ENCODE results near the gene DHDDS.
A peak's percentile ranks its signal among the peaks of the same experiment; 100 is the strongest.
"Not testable (repeated sequence)": the region's sequence is repeated elsewhere in the genome, so short reads cannot be mapped to it uniquely, and the experiment has no call there.

The DHDDS gene, protein sequence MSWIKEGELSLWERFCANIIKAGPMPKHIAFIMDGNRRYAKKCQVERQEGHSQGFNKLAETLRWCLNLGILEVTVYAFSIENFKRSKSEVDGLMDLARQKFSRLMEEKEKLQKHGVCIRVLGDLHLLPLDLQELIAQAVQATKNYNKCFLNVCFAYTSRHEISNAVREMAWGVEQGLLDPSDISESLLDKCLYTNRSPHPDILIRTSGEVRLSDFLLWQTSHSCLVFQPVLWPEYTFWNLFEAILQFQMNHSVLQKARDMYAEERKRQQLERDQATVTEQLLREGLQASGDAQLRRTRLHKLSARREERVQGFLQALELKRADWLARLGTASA

GRCh38 chr1:26431979-26432695 is at the start of gene DHDDS:
Gene DHDDS, plus strand, starts transcription at chr1:26432321. Its CDS starts 625 bp downstream, at chr1:26432946.
- peak; percentile 96 for DNase-seq

- DNase-seq = no peak
Measured at GRCh38 chr1:26384076-26384475, 48.0 kb upstream of the DHDDS start.

GRCh38 chr1:26385063-26385462 is 47.1 kb upstream of the DHDDS start:
- DNase-seq = not testable (repeated sequence)

DNA sequence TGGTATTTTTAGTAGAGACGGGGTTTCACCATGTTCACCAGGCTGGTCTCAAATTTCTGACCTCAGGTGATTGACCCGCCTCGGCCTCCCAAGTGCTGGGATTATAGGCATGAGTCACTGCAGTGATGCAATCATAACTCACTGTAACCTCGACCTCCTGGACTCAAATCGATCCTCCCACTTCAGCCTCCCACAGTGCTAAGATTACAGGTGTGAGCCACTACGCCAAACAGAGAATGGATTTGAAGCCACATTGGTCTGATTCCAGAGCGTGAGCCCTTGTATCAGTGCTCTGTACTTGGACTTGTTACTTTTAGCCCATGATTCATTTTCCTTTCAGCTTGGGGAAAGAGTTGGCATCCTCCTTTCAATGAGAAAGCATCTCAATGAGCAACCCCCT is 44.7 kb upstream of the DHDDS start:
- DNase-seq = peak; percentile 86

DNA sequence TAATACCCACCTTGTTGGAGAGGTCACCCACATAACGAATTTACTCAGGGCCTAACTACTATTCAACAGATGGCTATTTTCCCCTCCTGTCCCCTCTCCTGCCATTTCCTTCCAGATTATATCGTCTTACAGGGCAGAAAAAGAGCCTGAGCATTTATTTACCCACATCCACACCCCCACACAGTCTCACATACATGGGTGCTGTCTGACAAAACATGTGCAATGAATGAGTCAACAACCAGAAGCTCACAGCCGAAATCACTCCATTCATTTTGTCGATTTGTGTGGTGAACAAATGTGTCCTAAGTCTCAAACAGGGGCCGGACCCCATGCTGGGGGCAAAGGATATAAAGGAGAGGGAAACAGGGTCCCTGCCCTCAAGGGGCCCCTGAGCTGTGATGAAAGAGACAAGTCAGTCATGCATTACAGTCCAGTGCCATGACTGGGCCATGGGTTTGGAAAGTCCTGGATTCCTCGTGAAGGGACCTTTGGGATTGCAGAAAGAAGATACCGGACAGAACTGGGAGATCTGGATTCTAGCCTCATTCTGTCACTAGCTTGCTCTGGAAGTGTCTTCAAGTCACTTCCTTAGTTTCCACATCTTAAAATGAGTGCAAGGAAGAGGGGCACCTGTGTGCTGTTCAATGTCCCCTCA is 43.2 kb upstream of the DHDDS start:
- DNase-seq = no peak

GRCh38 chr1:26389604-26390247 is 42.4 kb upstream of the DHDDS start:
- no peak for DNase-seq

DNA sequence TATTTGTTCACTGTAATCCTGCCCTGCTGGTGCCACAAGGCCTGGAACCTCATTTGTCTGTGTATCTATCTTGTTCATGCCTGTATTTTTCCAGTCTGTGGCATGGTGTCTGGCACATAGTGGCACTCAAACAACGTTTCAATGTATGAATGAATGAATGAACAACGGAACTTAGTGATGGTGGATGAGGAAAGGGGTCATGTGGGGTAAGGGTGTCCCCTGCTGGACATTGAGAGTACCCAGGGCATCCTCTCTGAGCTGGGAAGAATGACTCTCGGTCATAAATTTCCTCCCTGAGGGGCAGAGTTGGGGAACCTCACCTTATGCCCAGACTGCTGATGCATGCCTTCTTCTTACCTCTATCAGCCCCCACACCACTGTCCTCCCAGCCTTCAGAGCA is 40.7 kb upstream of the DHDDS start:
- peak; percentile 70 for DNase-seq

DNA sequence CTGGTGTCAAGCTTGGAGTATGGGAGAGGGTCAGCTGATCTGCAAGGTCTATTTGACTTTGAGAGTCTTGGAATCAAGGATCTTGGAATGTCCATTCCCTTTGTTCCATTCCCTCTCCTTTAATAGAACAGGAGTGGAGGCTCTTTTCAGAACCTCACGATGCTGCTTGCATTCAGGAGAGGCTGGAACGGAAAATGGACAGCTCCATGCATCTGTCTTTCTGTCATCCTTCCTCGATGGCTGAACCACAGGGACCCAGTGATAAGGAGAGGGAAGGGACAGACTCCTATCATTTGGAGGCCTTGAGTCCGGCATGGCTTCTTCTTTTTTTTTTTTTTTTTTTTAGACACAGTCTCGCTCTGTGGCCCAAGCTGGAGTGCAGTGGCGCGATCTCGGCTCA is 36.4 kb upstream of the DHDDS start:
- no peak for DNase-seq

DNA sequence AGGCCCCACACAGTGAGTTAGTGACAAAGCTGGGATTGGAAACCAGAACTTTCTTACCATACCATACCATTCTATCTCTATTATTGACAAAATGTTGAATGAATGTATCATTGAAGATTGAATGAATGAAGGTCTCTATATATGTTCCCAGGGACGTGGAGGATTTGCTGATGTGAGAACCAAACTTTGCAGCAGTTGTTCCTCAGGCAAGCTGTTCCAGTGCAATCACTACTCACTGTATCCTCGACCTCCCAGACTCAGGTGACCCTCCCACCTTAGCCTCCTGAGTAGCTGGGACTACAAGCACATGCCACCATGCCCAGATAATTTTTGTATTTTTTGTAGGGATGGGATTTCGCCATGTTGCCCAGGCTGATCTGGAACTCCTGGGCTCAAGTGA is 33.1 kb upstream of the DHDDS start:
- DNase-seq = no peak

DNA sequence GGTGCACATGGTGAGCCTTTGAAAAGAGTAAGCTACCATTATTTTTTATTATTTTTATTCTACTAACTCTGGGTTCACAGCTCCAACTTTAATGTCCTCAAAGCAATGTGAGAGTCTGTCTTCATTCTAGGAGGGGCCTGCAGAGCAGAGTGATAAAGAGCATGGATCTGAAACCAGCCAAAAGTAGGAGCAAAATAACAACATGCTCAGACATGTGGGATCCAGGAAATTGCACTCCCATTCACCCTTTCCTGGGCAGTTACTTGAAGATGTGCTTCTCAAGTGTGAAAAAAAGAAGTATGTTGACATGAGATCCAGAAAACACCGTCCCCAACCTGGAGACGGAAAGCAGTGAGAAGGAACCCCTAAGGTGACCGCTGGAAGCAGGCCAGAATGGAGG is 30.2 kb upstream of the DHDDS start:
- no peak for DNase-seq

DNA sequence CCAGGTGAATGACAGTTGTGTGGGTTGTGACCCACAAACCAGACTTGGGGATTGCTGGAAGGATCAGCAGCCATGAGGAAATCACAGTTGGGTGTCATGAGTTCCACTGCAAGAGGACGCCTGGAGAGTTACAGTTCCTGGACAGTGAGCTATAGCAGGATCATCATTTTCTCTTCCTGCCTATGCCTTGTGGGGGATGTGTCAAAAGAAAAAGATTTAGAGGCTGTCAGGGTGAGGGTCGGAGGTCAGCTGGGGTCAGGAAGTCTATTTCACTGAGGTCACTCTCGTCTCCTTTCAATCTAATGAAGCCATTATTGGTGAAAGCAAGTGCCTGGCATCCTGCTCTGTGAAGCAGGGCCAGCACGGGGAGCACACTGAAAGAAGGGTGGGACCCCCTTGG is 28.5 kb upstream of the DHDDS start:
- no peak for DNase-seq

DNA sequence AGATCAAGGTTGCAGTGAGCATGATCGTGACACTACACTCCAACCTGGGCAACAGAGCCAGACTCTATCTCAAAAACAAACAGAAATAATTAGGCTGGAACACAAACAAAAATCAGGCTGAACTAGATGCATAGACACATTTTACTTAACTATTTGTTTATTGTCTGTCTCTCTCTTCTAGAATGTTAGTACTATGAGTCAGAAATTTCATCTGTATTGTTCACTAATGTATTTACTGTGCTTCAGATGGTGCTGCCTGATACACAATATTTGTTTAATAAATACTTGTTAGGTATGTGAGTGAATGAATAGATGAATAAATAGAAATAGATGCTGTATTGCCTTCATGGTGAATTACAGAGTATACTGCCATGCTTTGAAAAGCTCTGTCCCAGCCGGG is 27.5 kb upstream of the DHDDS start:
- no peak for DNase-seq

DNA sequence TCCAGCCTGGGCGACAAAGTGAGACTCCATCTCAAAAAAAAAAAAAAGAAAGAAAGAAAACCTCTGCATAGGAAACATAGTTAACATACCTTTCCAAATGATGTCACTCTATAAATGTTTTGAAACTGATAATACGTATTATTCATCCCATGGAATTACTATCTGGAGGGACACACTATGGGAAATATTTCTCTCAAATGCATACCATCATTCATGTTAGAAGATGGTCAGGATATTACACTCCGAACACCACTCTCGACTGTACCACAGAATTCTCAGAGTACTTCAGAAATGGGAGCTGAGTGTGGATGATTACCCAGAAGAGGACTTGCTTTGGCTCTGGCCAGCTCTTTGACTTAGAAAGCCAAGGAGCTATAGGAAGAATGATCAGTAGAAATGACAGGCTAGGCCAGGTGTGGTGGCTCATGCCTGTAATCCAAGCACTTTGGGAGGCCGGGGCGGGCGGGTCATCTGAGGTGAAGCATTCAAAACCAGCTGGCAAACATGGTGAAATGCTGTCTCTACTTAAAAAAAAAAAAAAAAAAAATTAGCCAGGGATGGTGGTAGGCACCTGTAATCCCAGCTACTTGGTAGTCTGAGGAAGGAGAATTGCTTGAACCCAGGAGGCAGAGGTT is 26.7 kb upstream of the DHDDS start:
- DNase-seq = peak; percentile 75

DNA sequence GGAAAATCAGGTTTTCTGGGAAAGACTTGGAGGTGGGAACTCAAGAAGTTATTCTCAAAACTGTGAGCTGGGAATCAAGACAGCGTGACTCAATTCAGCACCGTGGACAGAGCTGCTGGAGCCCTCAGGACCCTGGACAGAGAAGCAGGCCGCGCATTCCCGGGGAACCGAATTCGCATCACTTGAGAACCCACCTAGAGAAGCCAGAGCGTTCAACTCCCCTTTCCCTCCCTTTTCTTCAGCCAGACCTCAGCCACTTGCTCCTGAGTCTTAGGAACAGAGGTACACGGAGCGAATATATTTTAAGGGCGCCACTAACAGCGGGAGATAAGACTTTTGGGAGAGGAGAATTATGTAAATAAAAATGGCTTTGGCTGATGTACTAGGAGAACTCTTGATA is 23.5 kb upstream of the DHDDS start:
- DNase-seq = peak; percentile 74

DNA sequence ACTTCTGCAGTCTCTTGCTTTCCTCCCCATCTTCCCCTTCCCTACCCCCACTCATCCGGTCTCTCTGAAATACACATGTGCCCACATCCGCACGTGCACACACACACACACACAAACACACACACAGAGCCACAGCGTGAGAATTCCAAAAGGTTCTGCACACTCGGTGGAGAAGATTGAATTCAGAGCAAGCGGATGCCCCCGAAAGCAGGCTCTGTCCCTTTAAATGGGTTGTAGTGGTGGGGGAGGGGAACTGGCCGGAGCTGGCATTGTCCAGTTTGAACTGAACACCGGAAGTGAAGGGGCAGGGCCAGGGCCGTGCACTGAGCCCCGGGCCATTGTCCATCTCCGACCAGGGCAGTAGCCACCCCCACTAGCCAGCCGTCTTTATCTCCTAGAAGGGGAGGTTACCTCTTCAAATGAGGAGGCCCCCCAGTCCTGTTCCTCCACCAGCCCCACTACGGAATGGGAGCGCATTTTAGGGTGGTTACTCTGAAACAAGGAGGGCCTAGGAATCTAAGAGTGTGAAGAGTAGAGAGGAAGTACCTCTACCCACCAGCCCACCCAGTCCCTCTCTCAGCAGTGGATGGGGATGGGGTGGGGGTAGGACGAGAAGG is 22.8 kb upstream of the DHDDS start:
- peak; percentile 43 for DNase-seq

GRCh38 chr1:26410706-26411623 is 21.2 kb upstream of the DHDDS start, which contains the start of gene LIN28A:
Gene LIN28A, plus strand, starts transcription at chr1:26410817. Its CDS starts 75 bp downstream, at chr1:26410892.
- DNase-seq = no peak

DNA sequence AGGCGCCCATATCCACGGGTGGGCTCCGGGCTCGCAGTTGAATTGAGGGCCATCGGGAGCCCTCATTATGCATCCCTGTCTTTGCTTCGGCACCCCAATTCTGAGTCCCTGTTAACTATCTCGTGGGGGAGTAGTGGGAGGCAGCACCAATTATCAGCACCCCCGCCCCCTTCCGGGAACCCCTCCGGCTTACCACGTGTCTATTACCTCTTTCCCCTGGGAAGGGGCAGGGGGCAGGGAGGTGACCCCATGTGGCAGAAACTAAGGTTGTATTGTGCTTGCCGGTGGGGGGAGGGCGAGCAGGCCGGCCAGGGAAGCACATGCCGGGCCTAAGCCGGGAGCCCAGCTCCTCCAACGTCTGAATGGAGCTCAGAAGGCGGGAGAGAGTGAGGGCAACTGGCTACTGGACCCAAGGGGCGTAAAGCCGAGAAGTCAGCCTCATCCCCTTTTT is 20.5 kb upstream of the DHDDS start:
- no peak for DNase-seq

DNA sequence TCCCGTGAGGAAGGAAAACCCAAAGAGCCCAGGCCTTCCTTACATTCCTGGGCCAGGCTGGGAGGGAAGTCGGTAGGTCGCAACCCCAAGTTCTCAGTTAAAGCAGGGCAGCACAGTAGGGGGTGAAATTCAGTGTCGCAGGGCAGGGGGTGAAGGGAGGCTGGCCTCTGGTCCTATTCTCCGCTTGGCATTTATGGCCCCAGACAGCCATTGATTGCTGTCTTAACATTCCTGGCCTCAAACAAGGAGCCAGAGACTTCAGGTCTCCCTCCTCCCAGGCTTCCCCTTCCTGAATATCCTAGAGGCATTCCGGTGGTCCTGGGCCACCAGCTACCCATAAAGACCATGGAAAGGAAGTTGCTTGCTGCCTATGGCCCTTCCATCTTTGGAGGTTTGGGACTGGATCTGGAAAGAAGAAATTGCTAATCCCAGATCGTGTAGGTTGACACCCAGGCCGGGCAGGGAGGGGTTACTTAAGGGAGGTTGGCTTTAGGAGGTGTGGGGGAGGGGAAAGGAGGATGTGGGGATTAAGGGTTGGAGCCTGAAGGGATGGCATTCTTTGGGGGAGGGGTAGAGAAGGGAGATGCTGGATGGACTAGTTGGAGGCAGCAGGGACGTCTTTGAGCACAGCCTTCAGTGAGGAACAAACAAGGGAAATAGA is 19.8 kb upstream of the DHDDS start:
- no peak for DNase-seq

DNA sequence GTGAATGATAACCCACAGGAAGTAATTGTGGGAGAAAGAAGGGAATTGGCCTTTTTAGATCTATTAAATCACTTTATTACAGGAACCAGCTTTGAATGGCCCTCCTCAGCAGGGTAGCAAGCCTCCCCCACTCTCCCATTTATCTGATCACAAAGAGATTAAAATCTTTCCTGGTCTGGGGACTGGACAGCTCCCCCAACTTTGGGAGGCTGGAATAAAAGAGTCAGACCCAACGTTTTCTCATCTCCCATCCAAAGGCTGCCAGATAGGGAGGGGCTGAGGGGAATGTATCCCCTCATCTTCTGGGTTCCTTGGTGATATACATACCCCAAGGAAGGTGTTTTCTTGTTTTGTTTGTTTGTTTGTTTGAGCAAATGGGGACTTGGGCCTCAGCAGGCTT is 19.1 kb upstream of the DHDDS start:
- DNase-seq = no peak

DNA sequence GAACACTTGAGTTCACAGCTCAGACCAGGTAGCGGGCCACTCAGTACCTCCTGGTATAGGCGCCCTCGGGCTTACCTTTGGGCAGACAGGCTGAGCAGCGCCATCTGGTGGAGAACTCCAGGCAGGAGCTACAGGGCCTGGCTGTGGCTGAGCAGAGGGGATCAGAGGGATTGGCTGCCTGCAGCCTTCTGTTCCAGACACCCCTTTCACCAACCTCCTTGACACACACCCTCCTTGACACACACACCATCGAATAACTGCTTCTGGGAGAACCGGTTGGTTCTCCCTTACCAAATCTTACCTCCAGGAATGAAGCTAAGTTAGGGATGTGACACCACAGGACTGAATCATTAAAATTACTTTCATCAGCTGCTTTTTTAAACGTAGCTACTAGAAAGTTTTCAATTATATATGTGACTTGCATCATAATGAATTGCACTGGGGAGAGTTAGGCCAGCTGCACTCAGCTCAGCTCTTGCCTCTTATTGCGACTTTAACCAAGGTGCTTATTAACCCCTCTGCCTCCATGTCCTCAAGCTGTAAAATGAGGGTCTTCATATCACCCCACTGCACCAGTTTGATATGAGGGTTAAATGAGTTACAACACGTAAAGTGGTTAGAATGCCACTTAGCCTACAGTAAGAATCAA is 14.9 kb upstream of the DHDDS start:
- DNase-seq = peak; percentile 54
